GM03348 (cell line): Measurements from ENCODE around the gene REXO1.

ENCODE experiments used
- DNase-seq: peaks from one replicate; pipeline ENCODE4 v3.0.0; 2012; ENCODE audit warnings: low spot score

Gene REXO1

DNA sequence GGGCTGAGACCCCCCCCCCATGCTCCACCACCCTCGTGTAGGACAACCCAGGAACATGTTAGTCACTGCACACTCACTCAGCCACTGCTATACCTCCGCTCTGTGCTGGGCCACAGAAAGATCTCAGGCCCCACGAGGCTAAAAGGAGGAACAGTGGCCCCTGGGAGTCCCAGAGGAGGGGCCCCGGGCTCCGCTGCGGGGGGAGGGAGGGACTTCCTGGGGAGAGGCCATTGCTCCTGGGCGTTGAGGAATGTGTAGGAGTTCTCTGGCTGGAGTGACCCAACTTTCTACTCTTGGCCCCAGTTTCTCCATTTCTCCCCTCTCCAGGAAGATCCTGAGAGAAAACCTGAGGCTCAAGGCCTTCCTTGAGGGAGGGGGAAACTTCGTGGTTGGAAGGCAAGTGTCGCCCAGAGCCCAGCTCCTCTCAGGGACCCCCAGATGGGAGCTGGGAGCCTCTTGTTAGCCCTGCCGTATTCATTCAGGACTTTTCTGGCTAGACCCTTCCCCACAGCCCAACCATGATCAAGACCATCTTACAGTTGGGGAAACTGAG is 81.4 kb downstream of the REXO1 start:
- DNase-seq = no peak

DNA sequence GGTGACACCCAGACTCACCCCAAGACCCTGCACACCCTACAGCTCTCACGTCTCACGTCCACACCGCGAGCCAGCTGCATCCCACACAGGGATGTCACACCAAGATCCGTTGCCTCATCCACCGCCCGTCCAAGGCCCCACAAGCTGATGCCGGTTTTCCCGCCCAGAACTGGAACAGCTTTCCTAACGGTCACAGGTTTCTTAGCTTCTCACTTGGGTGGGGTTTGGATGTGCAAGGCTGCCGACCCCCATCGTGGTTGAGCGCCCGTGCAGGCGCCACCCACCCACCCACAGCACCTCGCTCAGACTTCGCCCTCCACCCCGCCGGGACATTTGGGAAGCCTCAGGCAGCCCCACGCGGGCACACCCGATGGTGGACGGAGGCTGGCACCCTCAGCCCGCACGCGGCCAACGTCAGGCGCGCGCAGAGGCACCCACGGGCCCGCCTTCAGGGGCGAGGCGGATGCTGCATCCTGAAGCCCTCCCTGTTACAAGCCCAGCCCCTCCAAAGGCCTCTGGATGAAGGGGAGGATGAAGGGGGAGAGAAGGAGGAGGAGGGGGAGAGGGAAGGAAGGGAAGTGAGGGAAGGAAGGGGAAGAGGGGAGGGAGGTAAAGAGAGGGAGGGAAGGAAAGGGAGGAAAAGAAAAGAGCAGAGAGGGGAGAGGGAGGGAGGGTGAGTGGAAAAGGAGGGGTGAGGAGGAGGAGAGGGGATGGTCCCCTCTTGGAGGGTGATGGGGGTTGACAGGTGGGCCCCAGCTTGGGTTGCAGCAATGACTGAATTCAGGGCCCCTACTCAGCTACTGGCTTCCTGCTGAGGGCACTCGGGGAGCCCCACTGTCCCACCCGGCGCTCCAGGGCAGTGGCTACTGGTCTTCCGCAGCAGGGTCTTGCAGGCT is 82.1 kb downstream of the REXO1 start:
- no peak for DNase-seq
